Cardiac septum (tissue), 1 donor: ENCODE data around the gene PIM1. TPM values are rescaled to one million over a fixed set of nuclear protein-coding genes. Genes with fewer than 3 reads are reported as not detected.
"Not testable (repeated sequence)": the region's sequence is repeated elsewhere in the genome, so short reads cannot be mapped to it uniquely, and the experiment has no call there.

Source experiments
- DNase-seq: peaks from one replicate; pipeline ENCODE4 v3.0.0-alpha.2; 2020; ENCODE audit warnings: low spot score
- intact Hi-C: fragments of 100-400 bp; cut with DNase I; formaldehyde crosslinking; loops from one replicate; pipeline ENCODE4 v1.14.0; 2022
- total RNA-seq: library from RNA; stranded (reverse); fragmentation: NEBNext Ultra II Directional; extraction: Animal tissue kit (Norgen Biotek cat#: 25700); gene quantifications from one replicate; pipeline ENCODE4 v1.2.1, GENCODE V29; 2021
- donor health status: DM: no; HTN: no; CAD: no.

The PIM1 gene
- total RNA-seq, 1 donor from 2014 or later, result 16.6 TPM

GRCh38 chr6:37180075-37180474 lies 10.1 kb downstream of the PIM1 start:
- intact Hi-C loops, result no loop called here
- DNase-seq, result no peak

GRCh38 chr6:37180610-37181009 lies 10.7 kb downstream of the PIM1 start:
- DNase-seq, intact Hi-C loops: not testable (repeated sequence)

GRCh38 chr6:37182736-37183590 lies 13.0 kb downstream of the PIM1 start:
- DNase-seq, result no peak
- intact Hi-C loops, result no loop called here

- intact Hi-C loops, DNase-seq: not testable (repeated sequence)
Observed at GRCh38 chr6:37185949-37186720, 16.2 kb downstream of the PIM1 start.

GRCh38 chr6:37187321-37188022 lies 17.5 kb downstream of the PIM1 start:
- intact Hi-C loops, result no loop called here
- no peak for DNase-seq

- intact Hi-C loops, result no loop called here
- no peak for DNase-seq
Observed at GRCh38 chr6:37188962-37189510, 19.1 kb downstream of the PIM1 start.

- intact Hi-C loops, result no loop called here
- no peak for DNase-seq
Observed at GRCh38 chr6:37190159-37190535, 20.2 kb downstream of the PIM1 start.

- intact Hi-C loops, result no loop called here
- DNase-seq, result no peak
Observed at GRCh38 chr6:37192666-37193065, 22.7 kb downstream of the PIM1 start.

GRCh38 chr6:37194886-37195285 lies 24.9 kb downstream of the PIM1 start:
- intact Hi-C loops, DNase-seq: not testable (repeated sequence)

- DNase-seq, intact Hi-C loops: not testable (repeated sequence)
Observed at GRCh38 chr6:37196451-37196850, 26.5 kb downstream of the PIM1 start.

GRCh38 chr6:37200085-37200484 lies 30.1 kb downstream of the PIM1 start:
- DNase-seq, result no peak
- intact Hi-C loops, result loop anchor here (10.0 kb wide), 1 partner anchor 305 kb away; no protein-coding TSS in a partner anchor

- intact Hi-C loops, result loop anchor here (10.0 kb wide), 1 partner anchor 307 kb away; no protein-coding TSS in a partner anchor
- no peak for DNase-seq
Observed at GRCh38 chr6:37201726-37202125, 31.8 kb downstream of the PIM1 start.

- DNase-seq, result no peak
- intact Hi-C loops, result loop anchor here (10.0 kb wide), 1 partner anchor 308 kb away; no protein-coding TSS in a partner anchor
Observed at GRCh38 chr6:37202788-37203491, 33.0 kb downstream of the PIM1 start.

- intact Hi-C loops, result loop anchor here (10.0 kb wide), 1 partner anchor 309 kb away; no protein-coding TSS in a partner anchor
- no peak for DNase-seq
Observed at GRCh38 chr6:37204014-37204751, 34.2 kb downstream of the PIM1 start.

- DNase-seq, result no peak
- intact Hi-C loops, result loop anchor here (5.0 to 10.0 kb wide), 2 partner anchors 33 to 311 kb away; partner anchors contain the start of gene PIM1
Observed at GRCh38 chr6:37205175-37205996, 35.4 kb downstream of the PIM1 start.

GRCh38 chr6:37205997-37206340 lies 36.0 kb downstream of the PIM1 start:
- intact Hi-C loops, result loop anchor here (5.0 to 10.0 kb wide), 2 partner anchors 34 to 311 kb away; partner anchors contain the start of gene PIM1
- DNase-seq, result no peak

GRCh38 chr6:37206622-37207021 lies 36.7 kb downstream of the PIM1 start:
- intact Hi-C loops, result loop anchor here (5.0 to 10.0 kb wide), 2 partner anchors 34 to 312 kb away; partner anchors contain the start of gene PIM1

More at GRCh38 chr6:37206622-37207021, 36.7 kb downstream of the PIM1 start:
- DNase-seq, result no peak
